GM19455 (cell line): Measurements from ENCODE around the gene PPIL1.
A peak's percentile ranks its signal among the peaks of the same experiment; 100 is the strongest.
"Not testable (repeated sequence)": the region's sequence is repeated elsewhere in the genome, so short reads cannot be mapped to it uniquely, and the experiment has no call there.

Experiments used
- ATAC-seq: cut with Tn5 transposase; IDR thresholded peaks from one replicate; pipeline ENCODE4 v1.9.1; 2021; ENCODE audit not compliant: unreplicated experiment

The PPIL1 gene

GRCh38 chr6:36874443-36875249 is at the start of gene PPIL1:
PPIL1 (minus strand) TSS chr6:36874803; CDS start chr6:36874772, 31 bp downstream.
- peak; percentile 91 for ATAC-seq

- ATAC-seq: no peak
These were observed 49.5 kb upstream of the PPIL1 start for GRCh38 chr6:36924131-36924530.

GRCh38 chr6:36920546-36920945 is 45.9 kb upstream of the PPIL1 start:
- ATAC-seq: no peak

GRCh38 chr6:36920049-36920448 is 45.4 kb upstream of the PPIL1 start:
- ATAC-seq: no peak

- ATAC-seq: no peak
These were observed 43.1 kb upstream of the PPIL1 start for GRCh38 chr6:36917541-36918193.

- ATAC-seq: no peak
These were observed 41.5 kb upstream of the PPIL1 start for GRCh38 chr6:36916126-36916525.

- ATAC-seq: no peak
These were observed 41.0 kb upstream of the PPIL1 start for GRCh38 chr6:36915599-36915998.

- no peak for ATAC-seq
These were observed 39.7 kb upstream of the PPIL1 start for GRCh38 chr6:36914227-36914794.

- no peak for ATAC-seq
These were observed 38.5 kb upstream of the PPIL1 start for GRCh38 chr6:36913082-36913481.

GRCh38 chr6:36912586-36912985 is 38.0 kb upstream of the PPIL1 start:
- peak; percentile 91 for ATAC-seq

- ATAC-seq: no peak
These were observed 37.4 kb upstream of the PPIL1 start for GRCh38 chr6:36912030-36912454.

- no peak for ATAC-seq
These were observed 34.1 kb upstream of the PPIL1 start for GRCh38 chr6:36908747-36909146.

- ATAC-seq: no peak
These were observed 33.2 kb upstream of the PPIL1 start for GRCh38 chr6:36907781-36908180.

- no peak for ATAC-seq
These were observed 32.1 kb upstream of the PPIL1 start for GRCh38 chr6:36906539-36907325.

GRCh38 chr6:36904851-36905393 is 30.3 kb upstream of the PPIL1 start:
- ATAC-seq: no peak

- ATAC-seq: no peak
These were observed 29.5 kb upstream of the PPIL1 start for GRCh38 chr6:36904114-36904513.

- ATAC-seq: no peak
These were observed 23.0 kb upstream of the PPIL1 start for GRCh38 chr6:36897609-36898008.

- no peak for ATAC-seq
These were observed 19.7 kb upstream of the PPIL1 start for GRCh38 chr6:36893976-36894932.

GRCh38 chr6:36891153-36891552 is 16.6 kb upstream of the PPIL1 start:
- not testable (repeated sequence) for ATAC-seq

GRCh38 chr6:36890112-36890663 is 15.6 kb upstream of the PPIL1 start:
- ATAC-seq: no peak
